Astrocyte of the spinal cord (primary cell): ENCODE measurements around the gene IAPP.
"Not testable (repeated sequence)": the region's sequence is repeated elsewhere in the genome, so short reads cannot be mapped to it uniquely, and the experiment has no call there.

ENCODE experiments used
- DNase-seq: peaks from one replicate; pipeline ENCODE4 v3.0.0; 2011; ENCODE audit warnings: low read depth, low spot score
- H3K4me3 ChIP-seq: 2 replicates; pipeline ENCODE4 v1.5.1; 2011; ENCODE audit warnings: low read depth, mild to moderate bottlenecking, low read length, moderate library complexity
- CTCF ChIP-seq: IDR thresholded peaks from 2 replicates; pipeline ENCODE4 v1.5.1; 2012; ENCODE audit warnings: low read depth, mild to moderate bottlenecking, low read length, inconsistent platforms
- in situ Hi-C: cut with HindIII; loops from 2 replicates; pipeline ENCODE4 v1.10.0; 2017; ENCODE audit warnings: low sequenced_read_pairs

IAPP gene

GRCh38 chr12:21370845-21371449 is 1.8 kb upstream of the IAPP start:
- in situ Hi-C loops = no loop called here
- no peak for TF ChIP-seq CTCF
- DNase-seq = no peak
- no peak overlapping the region for H3K4me3 ChIP-seq

GRCh38 chr12:21379218-21379617 is 6.5 kb downstream of the IAPP start:
- H3K4me3 ChIP-seq = no peak overlapping the region
- no peak for TF ChIP-seq CTCF
- no peak for DNase-seq
- in situ Hi-C loops = no loop called here

- in situ Hi-C loops, H3K4me3 ChIP-seq, DNase-seq: not testable (repeated sequence)
Observed at GRCh38 chr12:21381320-21381719, 8.6 kb downstream of the IAPP start.

GRCh38 chr12:21384261-21384660 is 11.6 kb downstream of the IAPP start:
- no peak for TF ChIP-seq CTCF
- in situ Hi-C loops = no loop called here
- no peak overlapping the region for H3K4me3 ChIP-seq
- no peak for DNase-seq

GRCh38 chr12:21387174-21387573 is 14.5 kb downstream of the IAPP start:
- no peak overlapping the region for H3K4me3 ChIP-seq
- DNase-seq = no peak
- TF ChIP-seq CTCF = no peak
- in situ Hi-C loops = no loop called here

- H3K4me3 ChIP-seq = no peak overlapping the region
- no peak for DNase-seq
- TF ChIP-seq CTCF = no peak
- in situ Hi-C loops = no loop called here
Observed at GRCh38 chr12:21392384-21392783, 19.7 kb downstream of the IAPP start.

GRCh38 chr12:21394828-21395626 is 22.3 kb downstream of the IAPP start:
- in situ Hi-C loops, DNase-seq, H3K4me3 ChIP-seq: not testable (repeated sequence)
